Upper lobe of right lung (tissue), 1 donor: ENCODE measurements around the gene NAT8L. TPM values are rescaled to one million over a fixed set of nuclear protein-coding genes. Genes with fewer than 3 reads are reported as not detected.

Experiments used
- ATAC-seq: fragments of 200-7000 bp; cut with Tn5 transposase; one replicate; pipeline ENCODE4 v1.9.1; 2020; ENCODE audit warnings: mild to moderate bottlenecking, moderate library complexity
- DNase-seq: peaks from one replicate; pipeline ENCODE4 v3.0.0-alpha.2; 2020
- H3K27ac ChIP-seq: fragments of 200-600 bp; one replicate; pipeline ENCODE4 v1.8.0; 2022
- H3K27me3 ChIP-seq: fragments of 200-600 bp; one replicate; pipeline ENCODE4 v1.8.0; 2022; ENCODE audit warnings: mild to moderate bottlenecking
- H3K36me3 ChIP-seq: fragments of 200-600 bp; one replicate; pipeline ENCODE4 v1.8.0; 2022
- H3K4me1 ChIP-seq: fragments of 200-600 bp; one replicate; pipeline ENCODE4 v1.8.0; 2022
- H3K4me3 ChIP-seq: fragments of 200-600 bp; one replicate; pipeline ENCODE4 v1.8.0; 2022; ENCODE audit warnings: mild to moderate bottlenecking
- H3K9me3 ChIP-seq: fragments of 200-600 bp; one replicate; pipeline ENCODE4 v1.8.0; 2022
- intact Hi-C: fragments of 100-400 bp; cut with DNase I; formaldehyde crosslinking; loops from one replicate; pipeline ENCODE4 v1.11.0; 2022
- total RNA-seq: library from RNA; stranded (reverse); fragmentation: NEBNext Ultra II Directional; extraction: Animal tissue kit (Norgen Biotek cat#: 25700); gene quantifications from one replicate; pipeline ENCODE4 v1.2.1, GENCODE V29; 2021
- TF ChIP-seq, protein P1 (sequence below): fragments of 200-600 bp; IDR thresholded peaks from one replicate; pipeline ENCODE4 v1.8.0; 2022; ENCODE audit warnings: antibody characterized with exemption
- donor health status: DM: no; HTN: yes; CAD: no; lungs with severe emphysema.

Gene NAT8L
- total RNA-seq, 1 donor from 2014 or later: 0.46 TPM

GRCh38 chr4:2079926-2080325 lies 20.8 kb downstream of the NAT8L start:
- H3K4me3 ChIP-seq: no peak overlapping the region
- TF ChIP-seq, protein P1, sequence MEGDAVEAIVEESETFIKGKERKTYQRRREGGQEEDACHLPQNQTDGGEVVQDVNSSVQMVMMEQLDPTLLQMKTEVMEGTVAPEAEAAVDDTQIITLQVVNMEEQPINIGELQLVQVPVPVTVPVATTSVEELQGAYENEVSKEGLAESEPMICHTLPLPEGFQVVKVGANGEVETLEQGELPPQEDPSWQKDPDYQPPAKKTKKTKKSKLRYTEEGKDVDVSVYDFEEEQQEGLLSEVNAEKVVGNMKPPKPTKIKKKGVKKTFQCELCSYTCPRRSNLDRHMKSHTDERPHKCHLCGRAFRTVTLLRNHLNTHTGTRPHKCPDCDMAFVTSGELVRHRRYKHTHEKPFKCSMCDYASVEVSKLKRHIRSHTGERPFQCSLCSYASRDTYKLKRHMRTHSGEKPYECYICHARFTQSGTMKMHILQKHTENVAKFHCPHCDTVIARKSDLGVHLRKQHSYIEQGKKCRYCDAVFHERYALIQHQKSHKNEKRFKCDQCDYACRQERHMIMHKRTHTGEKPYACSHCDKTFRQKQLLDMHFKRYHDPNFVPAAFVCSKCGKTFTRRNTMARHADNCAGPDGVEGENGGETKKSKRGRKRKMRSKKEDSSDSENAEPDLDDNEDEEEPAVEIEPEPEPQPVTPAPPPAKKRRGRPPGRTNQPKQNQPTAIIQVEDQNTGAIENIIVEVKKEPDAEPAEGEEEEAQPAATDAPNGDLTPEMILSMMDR: no peak
- no peaks in the 10 kb centered on the region for H3K9me3 ChIP-seq

DNA sequence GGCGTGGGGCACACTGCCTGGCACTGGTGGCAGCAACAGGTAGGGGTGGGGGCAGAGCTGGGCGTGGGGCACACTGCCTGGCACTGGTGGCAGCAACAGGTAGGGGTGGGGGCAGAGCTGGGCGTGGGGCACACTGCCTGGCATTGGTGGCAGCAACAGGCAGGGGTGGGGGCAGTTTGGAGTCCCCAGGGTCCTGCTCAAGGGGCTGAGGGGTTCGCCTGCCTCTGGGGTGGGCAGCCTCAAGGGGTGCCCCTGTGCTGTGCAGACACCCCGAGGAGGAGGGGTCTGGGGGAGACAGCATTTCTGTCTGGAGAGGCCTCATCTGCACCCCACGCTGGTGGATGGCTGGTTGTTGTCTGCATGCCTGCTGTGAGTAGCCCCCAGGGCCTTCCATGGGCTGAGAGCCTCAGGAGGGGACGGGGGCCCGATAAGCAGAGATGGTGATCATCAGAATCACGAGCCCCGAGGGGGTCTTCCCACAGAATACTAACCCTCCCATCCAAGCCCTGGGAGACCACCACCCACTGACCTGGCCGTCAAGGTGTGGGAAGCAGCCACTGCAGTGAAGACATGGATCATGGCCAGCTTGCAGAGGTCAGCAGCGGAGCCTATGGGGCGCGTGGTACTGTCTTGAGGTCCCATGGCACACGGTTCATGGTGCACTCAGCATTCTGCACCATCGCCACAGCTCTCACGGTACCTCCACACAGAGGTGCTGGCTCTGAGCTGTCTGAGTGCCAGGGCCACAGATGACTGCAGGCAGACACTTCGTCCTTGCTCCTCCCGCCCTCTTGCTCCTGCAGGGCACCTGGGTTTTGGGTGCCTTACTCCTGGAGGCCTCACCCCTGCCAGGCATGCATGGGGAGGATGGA lies 21.5 kb downstream of the NAT8L start:
- H3K27ac ChIP-seq: no peak overlapping the region
- ATAC-seq: peak; percentile 35
- TF ChIP-seq, protein P1: no peak
- H3K27me3 ChIP-seq: no peaks in the 10 kb centered on the region
- intact Hi-C loops: no loop called here
- no peaks in the 10 kb centered on the region for H3K36me3 ChIP-seq
- H3K9me3 ChIP-seq: no peaks in the 10 kb centered on the region
- DNase-seq: peak; percentile 49
- H3K4me1 ChIP-seq: no peaks in the 10 kb centered on the region
- no peak overlapping the region for H3K4me3 ChIP-seq

More at GRCh38 chr4:2079926-2080325, 20.8 kb downstream of the NAT8L start:
- intact Hi-C loops: no loop called here
- H3K36me3 ChIP-seq: no peaks in the 10 kb centered on the region
- H3K4me1 ChIP-seq: no peaks in the 10 kb centered on the region
- DNase-seq (peak; percentile 45), ATAC-seq (no peak)
- no peaks in the 10 kb centered on the region for H3K27me3 ChIP-seq
- H3K27ac ChIP-seq: no peak overlapping the region

GRCh38 chr4:2081540-2081939 lies 22.4 kb downstream of the NAT8L start:
- intact Hi-C loops: no loop called here
- H3K9me3 ChIP-seq: no peaks in the 10 kb centered on the region
- no peaks in the 10 kb centered on the region for H3K4me1 ChIP-seq
- H3K27me3 ChIP-seq: no peaks in the 10 kb centered on the region
- no peaks in the 10 kb centered on the region for H3K36me3 ChIP-seq
- H3K4me3 ChIP-seq: no peak overlapping the region
- no peak overlapping the region for H3K27ac ChIP-seq
- ATAC-seq (no peak), DNase-seq (peak; percentile 40)
- TF ChIP-seq, protein P1: no peak

GRCh38 chr4:2082118-2082517 lies 23.0 kb downstream of the NAT8L start:
- TF ChIP-seq, protein P1: no peak
- ATAC-seq (no peak), DNase-seq (peak; percentile 33)

DNA sequence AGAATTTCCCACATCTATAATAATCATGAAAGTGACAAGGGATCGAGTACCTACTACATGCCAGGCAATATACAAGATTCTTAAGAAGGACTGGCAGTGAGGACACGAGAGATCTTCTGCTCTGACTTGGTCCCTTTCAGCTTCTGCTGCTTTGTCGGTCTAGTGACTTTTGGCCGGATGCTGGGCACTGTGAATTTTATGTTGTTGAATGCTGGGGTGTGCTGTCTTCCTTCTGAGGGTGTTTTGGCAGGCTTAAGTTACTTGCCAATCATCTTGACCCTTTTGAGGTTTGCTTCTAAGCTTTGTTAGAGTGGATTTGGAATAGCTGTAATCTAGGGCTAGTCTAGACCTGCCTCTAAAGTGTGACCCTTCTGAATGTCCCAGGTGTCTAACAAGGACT lies 23.5 kb downstream of the NAT8L start:
- DNase-seq (no peak), ATAC-seq (no peak)
- no peak overlapping the region for H3K4me3 ChIP-seq
- TF ChIP-seq, protein P1: no peak
- no peak overlapping the region for H3K27ac ChIP-seq
- H3K36me3 ChIP-seq: no peaks in the 10 kb centered on the region
- no peaks in the 10 kb centered on the region for H3K4me1 ChIP-seq
- H3K27me3 ChIP-seq: no peaks in the 10 kb centered on the region
- H3K9me3 ChIP-seq: no peaks in the 10 kb centered on the region
- intact Hi-C loops: no loop called here

More at GRCh38 chr4:2082118-2082517, 23.0 kb downstream of the NAT8L start:
- no peaks in the 10 kb centered on the region for H3K4me1 ChIP-seq
- no peaks in the 10 kb centered on the region for H3K36me3 ChIP-seq
- no peak overlapping the region for H3K27ac ChIP-seq
- intact Hi-C loops: no loop called here
- H3K9me3 ChIP-seq: no peaks in the 10 kb centered on the region
- no peak overlapping the region for H3K4me3 ChIP-seq
- H3K27me3 ChIP-seq: no peaks in the 10 kb centered on the region
